ENCODE data around the gene SAMD7.

GRCh38 chr3:169879845-169880575 is 31.4 kb upstream of the SAMD7 start:
- TF ChIP-seq CTCF (IDR thresholded peaks at IDR 0.05): no peak
- TF ChIP-seq POLR2AphosphoS5 (IDR thresholded peaks at IDR 0.05; ENCODE audit: low read depth, low read length): no peak
- no peak for TF ChIP-seq TCF7L2 (IDR thresholded peaks at IDR 0.05; ENCODE audit: low read depth, low read length)
- TF ChIP-seq REST (IDR thresholded peaks at IDR 0.05; ENCODE audit: insufficient read depth in 1 of 2, low read depth in 2 of 2, low read length in 1 of 2): no peak
